Retina (tissue), 1 donor: Measurements from ENCODE around the gene NR4A3.

Source experiments
- DNase-seq: peaks from one replicate; pipeline ENCODE4 v3.0.0-alpha.2; 2016

Gene NR4A3

DNA sequence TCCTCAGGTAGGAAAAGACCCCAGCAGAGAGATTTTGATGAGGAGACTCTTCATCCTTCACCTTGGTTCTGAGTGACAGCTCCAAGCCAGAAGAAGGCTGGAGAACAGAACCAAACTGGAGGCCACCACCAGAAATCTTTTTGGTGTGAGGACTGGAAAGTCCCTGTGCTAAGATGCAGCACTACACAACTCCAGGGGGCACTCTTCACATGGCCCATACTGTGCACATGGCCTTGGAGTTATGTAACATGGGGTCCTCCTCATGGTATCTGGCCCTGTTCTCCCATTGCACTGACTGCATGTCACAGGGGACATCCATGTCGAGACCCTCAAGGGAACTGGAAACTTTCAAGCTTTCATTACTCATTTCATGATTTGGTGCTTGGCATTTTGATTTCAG lies 67.4 kb downstream of the NR4A3 start:
- no peak for DNase-seq

DNA sequence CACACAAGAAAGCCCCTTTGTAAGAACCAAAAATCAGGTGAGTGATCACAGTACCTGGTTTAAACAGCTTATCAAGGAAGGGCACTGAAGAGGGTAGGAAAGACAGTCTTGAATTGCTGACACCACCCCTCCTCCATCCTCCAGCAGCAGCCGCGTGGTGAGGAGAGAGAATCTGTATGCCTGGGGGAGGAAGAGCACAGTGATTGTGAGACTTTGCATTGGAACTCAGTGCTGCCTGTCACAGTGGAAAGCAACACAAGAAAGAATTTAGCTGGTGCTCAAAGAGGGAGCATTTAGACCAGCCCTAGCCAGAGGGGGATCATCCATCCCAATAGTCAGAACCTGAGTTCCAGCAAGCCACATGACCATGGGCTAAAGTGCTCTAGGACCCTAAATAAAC lies 73.1 kb downstream of the NR4A3 start:
- DNase-seq, result no peak

DNA sequence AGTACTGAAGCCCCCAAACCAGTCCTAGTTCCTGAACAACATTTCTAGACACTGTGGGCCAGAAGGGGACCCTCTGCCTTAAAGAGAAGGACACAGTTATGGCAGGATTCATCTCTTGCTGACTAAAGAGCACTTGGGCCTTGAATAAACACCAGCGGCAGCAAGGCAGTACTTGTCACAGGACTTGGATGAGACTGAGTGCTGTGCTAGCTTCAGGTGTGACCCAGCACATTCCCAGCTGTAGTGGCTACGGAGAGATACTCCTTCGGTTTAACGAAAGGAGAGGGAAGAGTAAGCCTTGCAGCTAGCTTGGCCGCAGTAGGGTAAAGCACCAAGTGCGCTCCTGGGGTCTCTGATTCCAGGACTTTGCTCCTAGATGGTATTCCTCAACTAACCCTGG lies 73.8 kb downstream of the NR4A3 start:
- DNase-seq, result no peak

DNA sequence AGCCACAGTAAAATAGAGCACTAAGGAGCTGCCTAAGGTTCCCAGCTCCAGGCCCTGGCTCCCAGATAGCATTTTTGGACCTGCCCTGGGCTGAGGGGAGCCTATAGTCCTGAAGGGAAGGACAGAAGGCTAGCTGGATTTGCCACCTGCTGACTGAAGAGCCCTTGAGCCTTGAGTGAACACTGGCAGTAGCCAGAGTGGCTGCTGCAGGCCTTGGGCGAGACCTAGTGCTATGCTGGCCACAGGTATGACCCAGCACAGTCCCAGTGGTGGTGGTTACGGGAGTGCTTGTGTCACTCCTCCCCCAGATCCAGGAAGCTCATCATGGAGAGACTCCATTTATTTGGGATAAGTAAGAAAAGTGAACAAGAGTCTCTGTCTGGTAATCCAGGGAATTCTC lies 74.4 kb downstream of the NR4A3 start:
- no peak for DNase-seq

DNA sequence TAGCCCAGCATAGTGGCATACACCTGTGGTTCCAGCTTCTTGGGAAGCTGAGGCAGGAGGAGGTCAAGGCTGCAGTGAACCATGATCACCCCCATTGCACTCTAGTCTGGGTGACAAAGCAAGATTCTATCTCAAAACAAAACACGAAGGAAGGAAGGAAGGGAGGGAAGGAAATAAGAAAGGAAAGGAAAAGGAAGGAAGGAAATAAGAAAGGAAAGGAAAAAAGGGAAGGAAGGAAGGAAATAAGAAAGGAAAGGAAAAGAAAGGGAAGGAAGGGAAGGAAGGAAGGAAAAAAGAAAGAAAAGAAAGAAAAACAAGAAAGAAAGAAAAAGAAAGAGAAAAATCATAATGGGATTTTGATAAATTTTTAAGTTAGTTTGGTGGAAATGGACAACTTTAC lies 81.7 kb downstream of the NR4A3 start:
- DNase-seq, result no peak

DNA sequence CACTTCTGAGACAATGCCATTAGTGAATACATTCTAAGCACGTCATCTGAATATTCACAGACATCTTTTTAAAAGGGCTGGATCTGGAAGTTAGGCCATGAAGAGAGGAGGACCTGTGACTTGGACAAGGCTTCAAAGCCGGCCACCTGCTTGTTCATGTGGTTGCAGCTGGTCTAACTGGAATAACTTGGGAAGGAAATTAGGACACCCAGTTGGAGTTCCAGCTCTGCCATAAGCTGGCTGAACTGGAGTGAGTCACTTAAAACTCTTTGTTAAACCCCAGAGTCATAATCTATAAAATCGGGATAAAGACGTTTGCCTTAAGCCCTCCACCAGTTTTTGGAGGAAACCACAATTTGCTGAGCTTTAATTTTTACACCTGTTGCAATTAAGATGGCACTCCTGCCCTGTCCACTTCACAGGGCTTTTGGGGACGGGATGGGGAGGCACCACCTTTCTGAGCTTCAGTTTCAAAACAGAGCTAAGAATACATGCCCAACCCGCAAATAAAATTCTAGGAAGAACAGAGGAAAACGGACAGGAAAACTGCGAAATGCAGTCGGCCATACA lies 84.2 kb downstream of the NR4A3 start:
- DNase-seq, result no peak

DNA sequence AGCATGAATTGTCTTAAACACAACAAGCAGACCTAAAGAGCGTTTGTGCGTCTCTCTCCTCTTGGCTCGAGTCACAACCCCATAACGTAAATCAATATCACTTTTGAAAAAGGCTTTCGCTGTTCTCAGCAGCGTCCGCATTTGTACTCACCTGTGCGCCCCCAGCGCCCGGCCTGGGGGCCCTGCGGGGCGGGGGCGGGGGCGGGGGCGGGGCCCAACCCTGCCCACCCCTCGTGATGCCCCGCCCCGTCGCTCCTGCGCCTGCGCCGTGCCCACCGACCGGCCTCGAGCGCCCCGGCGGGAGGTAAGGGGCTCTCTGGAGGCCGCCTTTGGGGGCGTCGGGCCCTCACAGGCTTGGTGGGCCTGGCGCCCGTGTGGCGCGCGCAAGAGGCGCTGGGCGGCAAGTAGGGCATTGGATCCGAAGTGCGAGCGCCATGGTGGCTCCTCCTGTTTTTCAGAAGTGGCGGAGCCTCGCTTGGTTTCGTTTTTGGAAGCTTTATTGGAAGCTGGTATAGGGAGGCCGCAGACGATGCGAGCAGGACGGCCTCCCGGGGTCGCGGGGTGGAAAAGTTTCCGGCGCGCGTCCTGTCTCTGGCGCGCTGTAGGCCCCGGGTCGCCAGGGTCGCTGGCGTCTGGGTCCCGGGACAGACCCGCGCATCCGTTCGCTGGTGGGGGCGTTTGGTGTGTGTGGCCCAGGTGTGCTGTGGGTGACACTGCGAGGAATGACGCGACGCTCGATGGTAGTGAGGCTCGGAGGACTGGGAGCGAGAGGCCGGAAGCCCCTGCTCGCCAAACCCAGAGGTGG lies 84.9 kb downstream of the NR4A3 start, which contains the start of gene STX17:
STX17 (plus strand) TSS at position 252 of the 805 bp plus-strand sequence. CDS start 8,586 bp downstream, outside the sequence.
- peak; percentile 94 for DNase-seq

DNA sequence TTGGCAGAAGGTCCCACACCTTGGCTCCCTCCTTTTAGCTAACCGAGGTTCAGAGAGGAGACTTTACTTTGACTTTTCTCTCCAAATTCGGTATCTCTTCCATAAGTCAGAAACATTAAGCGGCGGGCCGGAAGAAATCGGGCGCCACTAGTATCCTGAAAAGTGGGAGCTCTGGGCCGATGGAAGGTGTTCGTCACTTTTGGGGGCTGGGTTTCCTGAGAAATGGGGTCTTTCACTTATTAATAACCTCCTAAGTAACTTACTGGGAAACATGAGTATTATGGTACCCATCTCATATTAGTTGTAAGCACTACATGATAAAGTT lies 85.5 kb downstream of the NR4A3 start:
- no peak for DNase-seq

DNA sequence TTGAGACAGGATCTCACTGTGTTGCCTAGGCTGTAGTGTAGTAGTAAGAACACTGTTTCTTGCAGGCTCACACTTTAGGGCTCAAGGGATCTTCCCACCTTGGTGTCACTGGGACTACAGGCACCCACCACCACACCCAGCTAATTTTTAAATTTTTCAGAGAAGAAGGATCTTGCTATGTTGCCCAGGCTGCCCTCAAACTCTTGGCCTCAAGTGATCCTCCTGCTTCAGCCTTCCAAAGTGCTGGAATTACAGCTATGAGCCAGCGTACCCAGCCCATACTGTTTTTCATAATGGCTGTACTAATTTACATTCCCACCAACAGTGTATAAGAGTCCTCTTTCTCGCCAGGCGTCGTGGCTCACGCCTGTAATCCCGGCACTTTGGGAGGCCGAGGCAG lies 89.9 kb downstream of the NR4A3 start:
- no peak for DNase-seq
